ENCODE measurements around the gene BEX4.
"Not testable (repeated sequence)": the region's sequence is repeated elsewhere in the genome, so short reads cannot be mapped to it uniquely, and the experiment has no call there.

Gene BEX4

GRCh38 chrX:103214870-103215424 lies at the start of gene BEX4:
TSS of gene BEX4 (plus strand) at chrX:103215108. CDS start at chrX:103216154, 1,046 bp downstream.
- DNase-seq = peak; percentile 81 to 84

GRCh38 chrX:103170216-103170615 lies 44.7 kb upstream of the BEX4 start:
- DNase-seq = no peak

GRCh38 chrX:103171353-103171752 lies 43.6 kb upstream of the BEX4 start:
- no peak for DNase-seq

GRCh38 chrX:103175256-103175655 lies 39.7 kb upstream of the BEX4 start:
- not testable (repeated sequence) for DNase-seq

GRCh38 chrX:103175944-103176753 lies 38.8 kb upstream of the BEX4 start:
- DNase-seq = peak; percentile 26 to 49

GRCh38 chrX:103177556-103177955 lies 37.4 kb upstream of the BEX4 start:
- DNase-seq = no peak

GRCh38 chrX:103183912-103184311 lies 31.0 kb upstream of the BEX4 start:
- DNase-seq = no peak

- DNase-seq = no peak
Measured at GRCh38 chrX:103187953-103188475, 26.9 kb upstream of the BEX4 start.

- DNase-seq = no peak
Measured at GRCh38 chrX:103197721-103198306, 17.1 kb upstream of the BEX4 start.

- DNase-seq = not testable (repeated sequence)
Measured at GRCh38 chrX:103198668-103199067, 16.2 kb upstream of the BEX4 start.

- DNase-seq = no peak
Measured at GRCh38 chrX:103201041-103201440, 13.9 kb upstream of the BEX4 start.

GRCh38 chrX:103210056-103210455 lies 4.9 kb upstream of the BEX4 start:
- DNase-seq = no peak

GRCh38 chrX:103211012-103211715 lies 3.7 kb upstream of the BEX4 start:
- peak; percentile 36 to 61 for DNase-seq

- no peak for DNase-seq
Measured at GRCh38 chrX:103212749-103213457, 2.0 kb upstream of the BEX4 start.

- peak; percentile 16 to 55 for DNase-seq
Measured at GRCh38 chrX:103215425-103215991, 600 bp downstream of the BEX4 start.

- no peak for DNase-seq
Measured at GRCh38 chrX:103220511-103221323, 5.8 kb downstream of the BEX4 start.

- not testable (repeated sequence) for DNase-seq
Measured at GRCh38 chrX:103225918-103226317, 11.0 kb downstream of the BEX4 start.

GRCh38 chrX:103233263-103233662 lies 18.4 kb downstream of the BEX4 start:
- DNase-seq = no peak

GRCh38 chrX:103234869-103235268 lies 20.0 kb downstream of the BEX4 start:
- no peak for DNase-seq

- DNase-seq = not testable (repeated sequence)
Measured at GRCh38 chrX:103235608-103236007, 20.7 kb downstream of the BEX4 start.

GRCh38 chrX:103236296-103236695 lies 21.4 kb downstream of the BEX4 start:
- no peak for DNase-seq
